GM08714 (cell line): ENCODE data around the gene ZNF660.
"Not testable (repeated sequence)": the region's sequence is repeated elsewhere in the genome, so short reads cannot be mapped to it uniquely, and the experiment has no call there.

Experiments used
- H3K4me3 ChIP-seq: fragments of 200-500 bp; sonication (Bioruptor generic); 2 replicates; pipeline ENCODE4 v1.5.1; 2014; ENCODE audit warnings: mild to moderate bottlenecking, low read length, inconsistent platforms
- ZNF274 ChIP-seq: IDR thresholded peaks from 2 replicates; pipeline ENCODE4 v1.6.1; 2012; ENCODE audit warnings: mild to moderate bottlenecking, low read depth, low read length

Gene ZNF660

DNA sequence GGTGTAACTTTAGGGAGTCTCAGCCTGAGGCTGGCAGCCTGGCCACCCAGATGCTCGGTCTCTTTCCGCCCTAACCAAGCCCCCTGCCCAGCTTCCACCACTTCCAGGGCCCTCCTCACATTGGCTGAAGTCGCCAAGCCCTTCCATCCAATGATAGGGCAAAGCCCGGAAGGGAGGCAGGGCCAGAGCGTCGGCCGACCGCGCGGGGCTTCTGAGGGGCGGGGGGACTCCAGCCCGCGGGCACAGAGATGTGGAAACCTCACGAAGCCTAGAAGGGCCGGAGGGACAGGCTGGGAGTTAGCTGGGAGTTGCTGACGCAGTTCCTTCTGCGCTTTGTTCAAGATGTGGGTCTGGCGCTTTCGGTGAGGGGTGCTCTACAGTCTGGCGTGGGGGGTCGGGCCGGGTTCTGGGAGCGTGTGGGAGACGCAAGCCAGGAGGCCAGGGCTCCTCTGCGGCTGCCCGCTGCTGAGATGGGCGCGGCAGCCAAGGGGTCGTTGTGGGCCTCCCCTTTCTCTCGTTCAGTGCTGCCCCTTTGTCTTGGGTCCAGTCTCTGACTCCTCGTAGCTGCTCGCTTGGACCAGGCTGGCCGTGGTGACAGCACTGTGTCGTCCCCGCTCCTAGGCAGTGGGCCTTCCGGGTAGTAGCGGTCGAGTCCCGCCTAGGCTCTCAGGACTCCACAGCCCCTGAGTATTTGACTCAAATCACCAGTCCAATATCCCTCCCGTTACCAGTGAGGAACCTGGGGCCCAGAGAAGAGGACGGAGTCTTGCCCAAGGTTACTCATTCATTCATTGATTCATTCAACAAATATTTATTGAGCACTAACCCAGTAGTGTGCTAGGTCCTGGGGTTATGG is at the start of gene ZNF660:
ZNF660 (plus strand) TSS at position 319 of the 856 bp plus-strand sequence. CDS start 9,230 bp downstream, outside the sequence.
- peak within 1 kb of the TSS; percentile 37; the same call in 1 of the 2 replicates for H3K4me3 ChIP-seq
- no peak for TF ChIP-seq ZNF274

DNA sequence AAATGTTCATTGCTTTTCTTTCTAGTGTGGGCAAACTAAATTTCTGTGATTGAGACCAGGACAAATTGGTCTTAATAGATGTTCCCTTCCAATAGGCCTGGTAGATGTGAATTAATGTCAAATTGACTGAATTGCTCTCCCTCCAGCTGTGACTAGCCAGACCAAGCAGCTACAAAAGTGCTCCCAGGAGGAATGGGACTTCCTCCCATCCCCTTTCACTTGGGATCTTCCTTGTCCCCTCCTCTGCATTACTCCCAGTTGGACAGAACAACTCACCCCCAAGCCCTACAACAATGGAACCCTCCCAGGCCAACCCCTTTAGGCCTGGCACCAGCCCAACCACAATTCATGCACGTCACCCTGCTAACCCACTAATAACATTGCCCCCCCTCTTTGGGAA is 49.4 kb upstream of the ZNF660 start:
- TF ChIP-seq ZNF274, result no peak
- H3K4me3 ChIP-seq, result no peak overlapping the region

DNA sequence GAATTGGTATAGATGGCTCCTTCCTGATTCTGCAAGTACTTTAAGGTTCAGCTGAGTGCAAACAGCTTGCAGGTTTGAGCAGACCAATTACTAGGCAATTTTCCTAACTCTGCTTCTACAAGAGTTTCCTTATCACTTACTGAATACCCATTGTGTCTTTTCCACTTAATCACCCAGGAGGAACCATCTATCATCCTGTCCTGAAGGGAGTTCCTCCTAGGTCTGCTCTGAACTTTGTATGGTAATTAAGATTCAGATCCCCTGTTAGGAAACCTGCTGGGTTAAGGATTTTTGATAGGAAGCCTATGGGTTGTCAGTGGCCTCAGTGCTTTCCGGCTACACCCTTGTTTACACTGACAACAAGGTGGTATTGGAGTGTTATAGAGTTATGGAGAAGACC is 40.0 kb upstream of the ZNF660 start:
- not testable (repeated sequence) for H3K4me3 ChIP-seq

DNA sequence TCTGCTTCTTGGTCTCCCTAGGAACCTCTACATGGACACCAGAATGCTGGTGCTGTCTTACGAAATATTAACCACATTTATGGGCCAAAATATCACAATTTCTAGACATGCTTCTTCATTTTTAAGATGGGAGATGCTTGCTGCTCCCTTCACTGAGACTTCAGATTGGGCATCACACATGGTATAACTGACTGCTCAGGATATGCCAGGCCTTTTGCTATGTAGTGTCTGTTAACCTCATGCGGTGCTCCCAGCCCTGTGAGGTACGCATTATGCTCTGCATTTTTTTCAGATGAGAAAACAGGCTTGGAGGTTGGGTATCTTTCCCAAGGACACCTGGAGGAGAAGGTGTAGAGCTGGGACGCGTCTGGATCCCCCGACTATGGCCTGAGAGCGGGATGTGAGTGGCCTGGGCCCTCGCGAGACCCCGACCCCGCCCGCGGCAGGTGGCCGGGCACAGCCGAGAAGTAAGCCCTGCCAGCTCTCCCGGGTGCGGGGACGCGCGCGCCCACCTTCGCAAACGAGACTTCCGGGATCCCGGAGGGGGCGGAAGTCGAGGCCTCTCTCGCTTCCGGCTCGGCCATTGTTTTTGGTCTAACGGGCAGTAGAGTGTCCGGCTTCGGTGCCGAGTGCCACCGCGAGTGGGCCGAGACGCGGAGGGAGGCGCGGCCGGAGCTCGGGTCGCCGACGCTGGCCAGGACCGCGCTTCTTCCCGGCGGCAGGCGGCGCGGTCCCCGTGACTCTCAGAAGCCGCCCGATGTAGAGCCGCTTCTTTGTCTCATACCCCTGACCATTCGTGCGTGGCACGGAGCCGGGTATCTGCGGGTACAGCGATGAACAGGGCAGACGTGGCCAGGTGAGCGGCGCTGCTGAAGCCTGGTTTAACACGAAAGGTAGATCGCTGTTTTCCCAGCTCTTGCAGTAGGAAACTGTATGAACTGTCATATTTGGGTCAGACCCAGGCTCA is 29.9 kb upstream of the ZNF660 start, which contains the start of gene ZKSCAN7:
ZKSCAN7 (plus strand) TSS at position 568 of the 967 bp plus-strand sequence. CDS start 1,855 bp downstream, outside the sequence.
- peak within 1 kb of the TSS; percentile 83; the same call in 1 of the 2 replicates for H3K4me3 ChIP-seq

DNA sequence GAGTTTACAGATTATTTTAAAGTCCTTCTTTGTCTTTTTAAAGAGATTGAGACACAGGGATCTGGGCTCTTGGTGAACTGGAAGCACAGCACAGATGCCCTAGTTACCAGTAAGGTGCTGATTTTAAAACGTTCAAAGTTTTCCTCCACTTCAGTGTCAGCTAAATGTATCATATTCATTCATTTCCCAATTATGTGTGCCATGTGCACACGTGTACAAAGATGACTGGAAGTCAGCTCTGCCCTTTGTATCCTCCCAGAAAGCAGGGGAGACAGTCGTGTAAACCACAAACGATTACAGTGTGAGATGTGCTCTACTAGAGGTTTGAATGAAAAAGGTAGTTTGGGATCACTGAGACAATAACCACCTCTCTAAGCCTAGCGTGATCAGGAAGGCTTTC is 29.0 kb upstream of the ZNF660 start:
- TF ChIP-seq ZNF274, result no peak
- peak overlapping the region; percentile 83; the same call in 1 of the 2 replicates for H3K4me3 ChIP-seq

More for the DNA sequence above, 29.9 kb upstream of the ZNF660 start, which contains the start of gene ZKSCAN7:
- no peak for TF ChIP-seq ZNF274

DNA sequence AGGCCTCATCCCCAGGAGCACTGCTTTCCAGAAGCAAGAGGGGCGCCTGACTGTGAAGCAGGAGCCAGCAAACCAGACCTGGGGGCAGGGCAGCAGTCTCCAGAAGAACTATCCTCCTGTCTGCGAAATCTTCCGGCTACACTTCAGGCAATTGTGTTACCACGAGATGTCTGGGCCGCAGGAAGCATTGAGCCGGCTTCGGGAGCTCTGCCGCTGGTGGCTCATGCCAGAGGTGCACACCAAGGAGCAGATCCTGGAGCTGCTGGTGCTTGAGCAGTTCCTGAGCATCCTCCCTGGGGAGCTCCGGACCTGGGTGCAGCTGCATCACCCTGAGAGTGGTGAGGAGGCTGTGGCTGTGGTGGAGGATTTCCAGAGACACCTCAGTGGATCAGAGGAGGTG is 27.7 kb upstream of the ZNF660 start:
- no peak overlapping the region for H3K4me3 ChIP-seq
- TF ChIP-seq ZNF274, result no peak

DNA sequence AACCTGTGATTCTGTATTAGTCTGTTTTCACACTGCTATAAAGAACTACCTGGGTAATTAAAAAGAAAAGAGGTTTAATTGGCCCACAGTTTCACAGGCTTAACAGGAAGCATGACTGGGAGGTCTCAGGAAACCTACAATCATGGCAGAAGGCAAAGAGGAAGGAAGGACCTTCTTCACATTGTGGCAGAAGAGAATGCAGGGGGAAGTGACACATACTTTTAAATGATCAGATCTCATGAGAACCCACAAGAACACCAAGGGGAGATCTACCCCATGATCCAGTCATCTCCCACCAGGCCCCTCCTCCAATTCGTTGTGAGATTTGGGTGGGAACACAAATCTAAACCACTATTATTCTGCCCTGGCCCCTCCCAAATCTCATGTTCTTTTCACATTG is 23.7 kb upstream of the ZNF660 start:
- H3K4me3 ChIP-seq, result no peak overlapping the region
- TF ChIP-seq ZNF274, result no peak

DNA sequence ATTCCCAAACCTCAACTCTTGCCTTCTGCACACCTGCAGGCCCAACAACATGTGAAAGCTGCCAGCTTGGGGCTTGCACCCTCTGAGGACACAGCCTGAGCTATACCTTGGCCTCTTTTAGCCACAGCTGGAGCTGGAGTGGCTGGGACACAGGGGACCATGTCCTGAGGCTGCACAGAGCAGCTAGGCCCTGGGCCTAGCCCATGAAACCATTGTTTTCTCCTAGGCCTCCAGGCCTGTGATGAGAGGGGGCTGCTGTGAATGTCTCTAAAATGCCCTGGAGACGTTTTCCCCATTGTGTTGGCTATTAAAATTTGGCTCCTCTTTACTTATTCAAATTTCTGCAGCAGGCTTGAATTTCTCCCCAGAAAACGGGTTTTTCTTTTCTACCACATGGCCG is 22.6 kb upstream of the ZNF660 start:
- no peak overlapping the region for H3K4me3 ChIP-seq
- no peak for TF ChIP-seq ZNF274

DNA sequence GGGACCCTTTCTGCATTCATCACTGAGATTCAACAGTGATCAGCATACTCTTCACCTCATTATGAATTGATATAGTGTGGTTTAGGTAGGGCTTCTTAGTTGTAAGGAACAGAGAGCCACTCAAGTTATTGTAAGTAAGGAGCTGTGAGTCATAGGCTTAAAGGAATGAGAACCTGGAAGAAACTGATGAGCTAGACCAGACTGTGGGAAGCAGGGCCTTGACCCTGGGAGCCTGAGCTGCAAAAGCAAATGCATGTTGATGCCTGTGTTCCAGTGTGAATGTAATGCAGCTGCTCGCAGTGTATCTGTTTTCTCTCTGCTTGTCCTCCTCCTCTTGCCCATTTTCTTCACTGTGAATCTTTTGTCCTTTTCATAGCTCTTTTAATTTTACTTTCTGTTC is 16.2 kb upstream of the ZNF660 start:
- H3K4me3 ChIP-seq, result no peak overlapping the region
- no peak for TF ChIP-seq ZNF274

DNA sequence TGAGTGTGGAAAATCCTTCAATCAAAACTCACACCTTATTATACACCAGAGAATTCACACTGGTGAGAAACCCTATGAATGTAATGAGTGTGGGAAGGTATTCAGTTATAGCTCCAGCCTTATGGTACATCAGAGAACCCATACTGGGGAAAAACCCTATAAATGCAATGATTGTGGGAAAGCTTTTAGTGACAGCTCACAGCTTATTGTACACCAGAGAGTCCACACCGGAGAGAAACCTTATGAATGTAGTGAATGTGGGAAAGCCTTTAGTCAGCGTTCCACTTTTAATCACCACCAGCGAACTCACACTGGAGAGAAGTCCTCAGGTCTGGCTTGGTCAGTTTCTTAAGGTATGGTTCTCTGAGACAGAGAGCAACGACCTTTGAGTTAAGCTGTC is 13.7 kb upstream of the ZNF660 start:
- H3K4me3 ChIP-seq, result no peak overlapping the region
- peak; percentile 69 for TF ChIP-seq ZNF274

DNA sequence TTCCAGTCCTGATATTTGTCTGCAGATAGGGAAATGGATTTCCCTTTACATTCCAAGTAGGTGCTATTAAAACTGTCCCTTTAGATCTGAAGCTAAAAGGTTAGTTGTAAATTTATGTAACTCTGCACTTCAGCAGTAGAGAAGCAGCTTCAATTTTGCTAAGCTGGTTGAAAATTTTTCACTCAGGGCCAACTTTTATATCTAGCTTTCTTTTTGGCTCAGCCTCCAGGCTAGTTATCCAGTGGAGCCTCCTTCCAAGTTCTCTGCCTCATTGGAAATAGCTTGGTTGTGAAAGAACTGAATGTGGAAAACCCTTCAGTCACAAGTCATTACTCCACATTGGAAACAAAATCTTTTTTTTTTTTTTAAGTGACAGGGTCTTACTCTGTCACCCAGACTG is 8.2 kb upstream of the ZNF660 start:
- H3K4me3 ChIP-seq, result no peak overlapping the region
- TF ChIP-seq ZNF274, result no peak

DNA sequence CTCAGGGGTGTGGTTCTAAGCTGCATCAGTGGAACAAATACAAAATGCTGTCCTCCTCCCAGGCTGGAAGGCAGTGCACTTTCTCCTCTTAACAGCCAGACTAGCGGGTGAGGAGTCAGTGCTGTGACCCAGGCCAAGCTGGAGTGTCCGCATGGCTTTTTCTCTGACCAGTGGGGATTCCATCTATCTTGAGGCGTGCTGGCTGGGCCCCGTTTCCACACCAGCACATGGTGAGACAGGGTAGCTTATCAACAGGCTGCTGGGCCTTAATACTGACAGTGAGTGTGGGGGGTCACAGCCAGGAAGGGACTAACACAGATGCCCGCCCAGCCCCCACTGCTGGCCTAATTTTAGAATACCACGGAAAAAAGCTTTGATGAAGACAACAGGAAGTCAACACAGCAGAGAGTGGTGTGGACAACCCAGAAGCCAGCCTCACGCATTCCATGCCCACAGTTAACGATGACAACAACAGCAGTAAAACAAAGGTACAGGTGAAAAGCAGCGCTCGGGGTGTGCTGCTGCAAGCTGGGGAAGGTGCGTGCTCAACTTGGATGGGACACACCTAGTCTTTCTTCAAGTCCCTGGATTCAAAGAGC is 7.3 kb upstream of the ZNF660 start:
- H3K4me3 ChIP-seq, result not testable (repeated sequence)

DNA sequence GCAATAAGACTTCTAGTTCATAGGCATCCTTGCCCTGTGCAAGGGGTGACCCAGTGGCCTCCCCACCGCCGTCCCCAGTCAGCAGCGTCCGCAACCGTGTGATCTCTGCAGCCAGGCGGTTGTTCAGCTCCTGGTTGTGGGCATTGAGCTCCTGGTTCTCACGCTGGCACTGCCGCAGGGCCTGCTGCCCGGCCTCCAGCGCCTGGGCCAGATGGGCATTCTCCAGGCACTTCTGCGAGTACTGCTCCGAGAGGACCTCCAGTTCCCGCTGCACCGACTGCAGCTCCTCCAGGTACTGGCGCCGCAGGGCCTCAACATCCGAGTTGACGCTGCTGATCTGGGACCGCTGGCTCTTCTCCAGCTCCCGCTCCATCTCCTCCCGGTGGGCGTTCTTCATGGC is 6.4 kb upstream of the ZNF660 start:
- not testable (repeated sequence) for H3K4me3 ChIP-seq

DNA sequence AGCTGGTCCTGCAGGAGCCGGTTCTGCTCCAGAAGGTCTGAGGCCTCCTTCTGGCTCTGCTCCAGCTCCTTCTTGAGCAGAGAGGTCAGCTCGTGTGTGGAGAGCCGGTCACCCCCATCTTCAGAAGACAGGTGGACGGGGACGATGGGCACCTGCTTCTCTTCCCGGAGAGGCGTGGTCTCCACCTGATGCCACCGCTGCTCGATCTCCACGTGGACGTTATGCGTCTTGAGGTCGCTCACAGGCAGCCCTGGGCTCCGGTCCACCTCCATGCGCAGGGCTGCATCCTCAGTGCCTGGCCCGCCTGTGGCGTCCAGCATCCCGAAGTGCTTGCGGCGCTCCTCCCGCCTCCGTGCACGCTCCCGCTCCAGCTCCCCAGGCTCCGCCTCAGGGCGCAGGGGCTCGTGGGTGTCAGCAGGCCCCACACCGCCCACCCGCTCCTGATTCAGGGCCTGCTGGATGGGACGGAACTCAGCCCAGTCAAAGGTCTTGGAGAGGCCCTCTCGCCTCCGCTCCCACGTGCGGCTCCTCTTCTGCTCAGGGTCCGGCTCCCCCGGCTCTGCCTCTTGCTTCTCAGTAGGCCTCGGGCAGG is 5.7 kb upstream of the ZNF660 start:
- H3K4me3 ChIP-seq, result not testable (repeated sequence)

DNA sequence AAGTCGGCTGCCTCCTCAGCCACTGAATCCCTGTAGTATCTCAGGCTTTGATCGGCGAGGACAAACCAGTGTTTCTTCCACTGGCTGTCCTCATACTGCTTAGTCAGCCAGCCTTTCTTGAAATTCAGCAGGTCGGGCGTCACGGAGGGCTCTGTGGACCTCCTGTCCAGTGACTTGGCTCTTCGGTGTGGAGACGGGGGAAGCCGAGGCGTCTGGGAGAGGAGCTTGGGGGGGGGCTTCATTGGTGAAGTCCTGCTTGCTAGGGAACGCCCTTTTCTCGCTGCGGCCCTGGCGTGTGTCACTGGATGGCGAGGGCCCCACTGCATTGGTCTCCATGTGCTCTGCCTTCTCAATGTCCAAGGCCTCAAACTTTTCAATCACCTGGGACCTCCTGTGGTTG is 5.0 kb upstream of the ZNF660 start:
- not testable (repeated sequence) for H3K4me3 ChIP-seq

DNA sequence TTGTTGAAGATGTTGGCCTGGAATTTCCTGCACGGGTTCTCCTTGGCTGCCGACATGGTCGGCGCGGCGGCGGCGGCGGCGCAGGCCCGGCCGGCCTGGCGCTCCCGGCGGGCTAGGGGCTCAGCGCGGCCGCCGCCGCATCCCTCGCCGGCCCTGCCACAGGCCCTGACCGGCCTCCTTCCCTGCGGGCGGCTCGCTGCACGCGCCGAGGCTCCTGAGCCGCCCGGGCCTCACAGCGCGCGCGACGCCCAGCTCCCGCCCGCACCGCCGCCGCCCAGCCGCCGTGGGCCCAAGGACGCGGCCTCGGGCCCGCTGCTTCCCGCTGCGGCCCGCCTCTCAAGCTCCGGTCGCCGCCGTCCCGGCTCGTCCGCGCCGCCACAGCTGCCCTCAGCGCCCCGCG is 3.8 kb upstream of the ZNF660 start:
- not testable (repeated sequence) for H3K4me3 ChIP-seq
